PC-3 (cell line): ENCODE measurements around the gene COL27A1. TPM values are rescaled to one million over a fixed set of nuclear protein-coding genes. Genes with fewer than 3 reads are reported as not detected.

ENCODE experiments used
- ATAC-seq: fragments of 200-7000 bp; cut with Tn5 transposase; 2 replicates; pipeline ENCODE4 v1.9.1; 2020; ENCODE audit warnings: mild to moderate bottlenecking, moderate library complexity
- BruUV-seq: library from RNA; stranded (reverse); fragments of 400-500 nt; replicated peaks from 2 replicates; lab custom pipeline; 2021; lab: Mats Ljungman, UMichigan
- CTCF ChIA-PET: fragments of 300-600 bp; sonication (Branson Sonifier 250); formaldehyde crosslinking; loops from one replicate; lab custom pipeline; 2022; ENCODE audit warnings: antibody characterized with exemption; lab: Charles Lee
- POLR2A ChIA-PET: fragments of 300-600 bp; sonication (Branson Sonifier 250); formaldehyde crosslinking; loops from one replicate; lab custom pipeline; 2022; ENCODE audit warnings: antibody characterized with exemption; ENCODE audit not compliant: unreplicated experiment; lab: Charles Lee
- DNase-seq: peaks from one replicate; pipeline ENCODE4 v3.0.0-alpha.2; 2015
- H2AFZ ChIP-seq: fragments of 300-600 bp; sonication (generic); 2 replicates; pipeline ENCODE4 v1.6.0; 2016; ENCODE audit warnings: antibody characterized with exemption, low read length
- H3F3A ChIP-seq: fragments of 300-600 bp; sonication (generic); one replicate; pipeline ENCODE4 v1.6.0; 2017; ENCODE audit warnings: antibody characterized with exemption, low read length, control low read depth, mild to moderate bottlenecking; ENCODE audit not compliant: unreplicated experiment
- H3K27ac ChIP-seq: fragments of 300-600 bp; sonication (generic); 2 replicates; pipeline ENCODE4 v1.5.1; 2016; ENCODE audit warnings: mild to moderate bottlenecking, low read length
- H3K27me3 ChIP-seq: fragments of 300-600 bp; sonication (generic); 2 replicates; pipeline ENCODE4 v1.6.1; 2016; ENCODE audit warnings: low read length, mixed read lengths
- H3K36me3 ChIP-seq: fragments of 300-600 bp; sonication (generic); 2 replicates; pipeline ENCODE4 v1.6.1; 2016; ENCODE audit warnings: low read depth, mixed run types, low read length, mixed read lengths
- H3K4me1 ChIP-seq: fragments of 300-600 bp; sonication (generic); 2 replicates; pipeline ENCODE4 v1.5.1; 2016; ENCODE audit warnings: low read length; ENCODE audit not compliant: insufficient read depth
- H3K4me2 ChIP-seq: fragments of 300-600 bp; sonication (generic); 2 replicates; pipeline ENCODE4 v1.6.0; 2016; ENCODE audit warnings: low read length
- H3K4me3 ChIP-seq: fragments of 300-600 bp; sonication (generic); 2 replicates; pipeline ENCODE4 v1.5.1; 2016; ENCODE audit warnings: mild to moderate bottlenecking, low read length, mixed read lengths
- H3K79me2 ChIP-seq: fragments of 300-600 bp; sonication (generic); 2 replicates; pipeline ENCODE4 v1.6.1; 2017; ENCODE audit warnings: low read length, mixed read lengths
- H3K9ac ChIP-seq: fragments of 300-600 bp; sonication (generic); 2 replicates; pipeline ENCODE4 v1.6.0; 2016; ENCODE audit warnings: mild to moderate bottlenecking, low read length
- H3K9me2 ChIP-seq: fragments of 300-600 bp; sonication (generic); replicated peaks from 2 replicates; pipeline ENCODE4 v1.6.1; 2016; ENCODE audit warnings: mixed run types, low read length, mixed read lengths
- H3K9me3 ChIP-seq: fragments of 300-600 bp; sonication (generic); 2 replicates; pipeline ENCODE4 v1.6.1; 2016; ENCODE audit warnings: low read length, mixed read lengths
- H4K20me1 ChIP-seq: fragments of 300-600 bp; sonication (generic); 2 replicates; pipeline ENCODE4 v1.6.1; 2016; ENCODE audit warnings: low read length, mixed read lengths
- CTCF ChIP-seq: fragments of 300-600 bp; sonication (generic); conservative IDR thresholded peaks from 2 replicates; pipeline ENCODE4 v1.5.1; 2017; ENCODE audit warnings: antibody characterized with exemption, low read depth, mild to moderate bottlenecking, low read length
- EZH2 ChIP-seq: fragments of 300-600 bp; sonication (generic); IDR thresholded peaks from one replicate; pipeline ENCODE4 v1.6.1; 2017; ENCODE audit warnings: antibody characterized with exemption, mild to moderate bottlenecking, low read length; ENCODE audit not compliant: unreplicated experiment
- EZH2phosphoT487 ChIP-seq: fragments of 300-600 bp; sonication (generic); IDR thresholded peaks from 2 replicates; pipeline ENCODE4 v1.6.1; 2018; ENCODE audit warnings: mild to moderate bottlenecking, antibody characterized with exemption, low read length, borderline replicate concordance
- intact Hi-C: fragments of 100-400 bp; cut with micrococcal nuclease; formaldehyde crosslinking; loops from 2 replicates; pipeline ENCODE4 v1.9.0; 2023
- total RNA-seq: library from RNA; depleted of rRNA; stranded (reverse); fragments of >200 nt; gene quantifications from 2 replicates; pipeline ENCODE4 v1.2.3, GENCODE V29; 2014

Gene COL27A1
- total RNA-seq, 1 experiment from 2014 or later, result 4.3 TPM

- Histone ChIP-seq H3K27ac (no peak overlapping the region), H3K9me2 (no peaks in the 10 kb centered on the region), H3K9ac (no peak overlapping the region), H3K36me3 (no peaks in the 10 kb centered on the region), H3K4me3 (no peak overlapping the region), H4K20me1 (no peaks in the 10 kb centered on the region), H3K4me1 (no peaks in the 10 kb centered on the region), H3K27me3 (no peaks in the 10 kb centered on the region), H2AFZ (no peak overlapping the region), H3F3A (no peaks in the 10 kb centered on the region), H3K4me2 (no peak overlapping the region), H3K9me3 (no peaks in the 10 kb centered on the region), H3K79me2 (no peaks in the 10 kb centered on the region)
- DNase-seq (no peak), ATAC-seq (no peak)
- no TSS peak for BruUV-seq
- ChIA-PET POLR2A (no interaction called here), CTCF (no interaction called here)
- no peak for TF ChIP-seq EZH2
- TF ChIP-seq CTCF, result no peak
- TF ChIP-seq EZH2phosphoT487, result no peak
- intact Hi-C loops, result no loop called here
These were observed 145.8 kb downstream of the COL27A1 start for GRCh38 chr9:114300846-114301797.

- ChIA-PET CTCF (no interaction called here), POLR2A (no interaction called here)
- DNase-seq (no peak), ATAC-seq (no peak)
- Histone ChIP-seq H2AFZ (no peak overlapping the region), H3K79me2 (no peaks in the 10 kb centered on the region), H3K27me3 (no peaks in the 10 kb centered on the region), H3K27ac (no peak overlapping the region), H3K9me3 (no peaks in the 10 kb centered on the region), H3F3A (no peaks in the 10 kb centered on the region), H3K4me2 (no peak overlapping the region), H3K4me1 (no peaks in the 10 kb centered on the region), H3K9me2 (no peaks in the 10 kb centered on the region), H4K20me1 (no peaks in the 10 kb centered on the region), H3K9ac (no peak overlapping the region), H3K4me3 (no peak overlapping the region), H3K36me3 (no peaks in the 10 kb centered on the region)
- no TSS peak for BruUV-seq
- intact Hi-C loops, result no loop called here
- TF ChIP-seq EZH2 (no peak), CTCF (no peak), EZH2phosphoT487 (no peak)
These were observed 146.6 kb downstream of the COL27A1 start for GRCh38 chr9:114301798-114302565.
